Measurements from ENCODE around the gene PCDHGB7. TPM values are rescaled to one million over a fixed set of nuclear protein-coding genes. Genes with fewer than 3 reads are reported as not detected.
"Not testable (repeated sequence)": the region's sequence is repeated elsewhere in the genome, so short reads cannot be mapped to it uniquely, and the experiment has no call there.

The PCDHGB7 gene
- total RNA-seq, 1 donor from 2014 or later, result 10.3 TPM

DNA sequence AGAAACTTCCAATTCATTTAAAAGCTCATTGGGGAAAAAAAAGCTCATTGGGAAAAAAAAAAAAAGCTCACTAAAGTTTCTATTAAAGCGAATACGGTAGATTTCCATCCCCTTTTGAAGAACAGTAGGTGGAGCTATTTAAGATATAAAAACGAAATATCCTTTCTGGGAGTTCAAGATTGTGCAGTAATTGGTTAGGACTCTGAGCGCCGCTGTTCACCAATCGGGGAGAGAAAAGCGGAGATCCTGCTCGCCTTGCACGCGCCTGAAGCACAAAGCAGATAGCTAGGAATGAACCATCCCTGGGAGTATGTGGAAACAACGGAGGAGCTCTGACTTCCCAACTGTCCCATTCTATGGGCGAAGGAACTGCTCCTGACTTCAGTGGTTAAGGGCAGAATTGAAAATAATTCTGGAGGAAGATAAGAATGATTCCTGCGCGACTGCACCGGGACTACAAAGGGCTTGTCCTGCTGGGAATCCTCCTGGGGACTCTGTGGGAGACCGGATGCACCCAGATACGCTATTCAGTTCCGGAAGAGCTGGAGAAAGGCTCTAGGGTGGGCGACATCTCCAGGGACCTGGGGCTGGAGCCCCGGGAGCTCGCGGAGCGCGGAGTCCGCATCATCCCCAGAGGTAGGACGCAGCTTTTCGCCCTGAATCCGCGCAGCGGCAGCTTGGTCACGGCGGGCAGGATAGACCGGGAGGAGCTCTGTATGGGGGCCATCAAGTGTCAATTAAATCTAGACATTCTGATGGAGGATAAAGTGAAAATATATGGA, 13.0 kb downstream of the PCDHGB7 start, which contains the start of gene PCDHGA12:
TSS of gene PCDHGA12 (plus strand) at position 176 of the 782 bp plus-strand sequence. CDS start at position 429, 253 bp downstream.
- DNase-seq, result peak; percentile 31

DNA sequence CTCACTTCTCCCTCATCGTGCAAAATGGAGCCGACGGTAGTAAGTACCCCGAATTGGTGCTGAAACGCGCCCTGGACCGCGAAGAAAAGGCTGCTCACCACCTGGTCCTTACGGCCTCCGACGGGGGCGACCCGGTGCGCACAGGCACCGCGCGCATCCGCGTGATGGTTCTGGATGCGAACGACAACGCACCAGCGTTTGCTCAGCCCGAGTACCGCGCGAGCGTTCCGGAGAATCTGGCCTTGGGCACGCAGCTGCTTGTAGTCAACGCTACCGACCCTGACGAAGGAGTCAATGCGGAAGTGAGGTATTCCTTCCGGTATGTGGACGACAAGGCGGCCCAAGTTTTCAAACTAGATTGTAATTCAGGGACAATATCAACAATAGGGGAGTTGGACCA, 13.8 kb downstream of the PCDHGB7 start:
- DNase-seq, result no peak

DNA sequence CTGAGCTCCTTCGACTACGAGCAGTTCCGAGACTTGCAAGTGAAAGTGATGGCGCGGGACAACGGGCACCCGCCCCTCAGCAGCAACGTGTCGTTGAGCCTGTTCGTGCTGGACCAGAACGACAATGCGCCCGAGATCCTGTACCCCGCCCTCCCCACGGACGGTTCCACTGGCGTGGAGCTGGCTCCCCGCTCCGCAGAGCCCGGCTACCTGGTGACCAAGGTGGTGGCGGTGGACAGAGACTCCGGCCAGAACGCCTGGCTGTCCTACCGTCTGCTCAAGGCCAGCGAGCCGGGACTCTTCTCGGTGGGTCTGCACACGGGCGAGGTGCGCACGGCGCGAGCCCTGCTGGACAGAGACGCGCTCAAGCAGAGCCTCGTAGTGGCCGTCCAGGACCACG, 14.8 kb downstream of the PCDHGB7 start:
- not testable (repeated sequence) for DNase-seq

DNA sequence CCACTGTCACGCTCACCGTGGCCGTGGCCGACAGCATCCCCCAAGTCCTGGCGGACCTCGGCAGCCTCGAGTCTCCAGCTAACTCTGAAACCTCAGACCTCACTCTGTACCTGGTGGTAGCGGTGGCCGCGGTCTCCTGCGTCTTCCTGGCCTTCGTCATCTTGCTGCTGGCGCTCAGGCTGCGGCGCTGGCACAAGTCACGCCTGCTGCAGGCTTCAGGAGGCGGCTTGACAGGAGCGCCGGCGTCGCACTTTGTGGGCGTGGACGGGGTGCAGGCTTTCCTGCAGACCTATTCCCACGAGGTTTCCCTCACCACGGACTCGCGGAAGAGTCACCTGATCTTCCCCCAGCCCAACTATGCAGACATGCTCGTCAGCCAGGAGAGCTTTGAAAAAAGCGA, 15.2 kb downstream of the PCDHGB7 start:
- not testable (repeated sequence) for DNase-seq

DNA sequence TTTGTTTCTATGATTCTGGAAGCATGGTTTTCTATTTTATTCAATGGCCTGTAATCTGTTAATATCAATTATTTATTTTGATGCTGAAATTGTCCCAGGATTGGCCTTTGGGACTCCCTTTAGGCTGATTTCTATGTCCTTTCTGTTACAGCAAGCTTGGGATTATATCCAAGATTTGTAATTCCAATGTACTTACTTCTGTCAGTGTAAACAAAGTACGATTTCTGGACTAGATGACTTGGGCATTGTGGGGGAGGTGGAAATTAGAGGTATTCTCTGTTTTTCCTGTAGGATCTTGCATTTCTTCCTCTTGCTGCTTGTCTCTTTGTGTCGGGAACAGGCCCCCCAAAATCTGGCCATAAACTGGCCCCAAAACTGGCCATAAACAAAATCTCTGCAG, 16.5 kb downstream of the PCDHGB7 start:
- no peak for DNase-seq

DNA sequence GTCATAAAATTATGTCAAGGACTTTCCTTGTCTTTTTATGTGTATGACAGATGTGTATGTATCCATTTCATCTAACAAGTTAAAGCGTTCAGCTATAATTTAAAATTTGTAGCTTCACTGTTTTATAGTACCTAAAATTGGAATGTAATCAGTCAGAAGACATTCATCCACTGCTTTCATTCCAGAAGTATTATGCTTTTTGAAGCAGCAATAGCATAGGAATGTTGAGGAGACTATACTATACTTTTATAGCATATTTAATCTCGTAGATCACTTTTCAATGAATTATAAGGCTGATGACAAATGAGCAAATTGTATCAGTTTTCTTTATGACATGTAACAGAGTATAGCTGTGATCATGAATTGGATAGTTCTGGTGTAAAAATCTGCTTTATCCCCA, 19.7 kb downstream of the PCDHGB7 start:
- no peak for DNase-seq

DNA sequence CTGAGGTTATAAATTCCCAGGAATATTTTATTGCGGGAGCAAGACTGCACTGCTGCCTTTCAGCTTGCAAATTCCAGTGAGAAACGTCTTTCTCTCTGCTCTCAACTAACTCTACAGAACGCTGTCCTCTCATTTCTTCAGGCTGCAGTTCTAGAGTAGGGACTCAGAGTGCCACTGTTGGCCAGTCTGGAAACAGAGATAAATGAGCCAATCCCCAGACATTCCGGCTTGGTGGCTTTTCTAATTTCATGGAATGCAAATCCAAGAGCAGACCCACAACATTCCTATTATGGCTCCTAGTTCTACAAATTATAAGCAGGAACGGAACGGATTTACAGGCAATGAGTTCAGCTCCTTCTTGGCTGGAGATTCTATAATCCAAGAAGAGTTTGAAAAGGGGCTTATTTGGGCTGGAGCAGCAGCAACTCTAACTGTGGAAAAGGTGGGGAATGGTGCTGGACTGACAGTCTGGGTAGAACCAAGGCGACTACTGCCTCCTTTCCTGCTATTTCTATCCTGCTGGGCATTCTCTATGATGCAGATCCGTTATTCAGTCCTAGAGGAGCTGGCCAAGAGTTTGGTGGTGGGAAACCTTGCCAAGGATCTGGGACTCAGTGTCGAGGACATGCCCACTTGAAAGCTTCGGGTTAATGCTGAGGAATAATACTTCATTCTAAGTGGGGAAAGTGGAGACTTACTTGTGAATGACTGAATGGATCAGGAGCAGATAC, 22.1 kb downstream of the PCDHGB7 start:
- no peak for DNase-seq

DNA sequence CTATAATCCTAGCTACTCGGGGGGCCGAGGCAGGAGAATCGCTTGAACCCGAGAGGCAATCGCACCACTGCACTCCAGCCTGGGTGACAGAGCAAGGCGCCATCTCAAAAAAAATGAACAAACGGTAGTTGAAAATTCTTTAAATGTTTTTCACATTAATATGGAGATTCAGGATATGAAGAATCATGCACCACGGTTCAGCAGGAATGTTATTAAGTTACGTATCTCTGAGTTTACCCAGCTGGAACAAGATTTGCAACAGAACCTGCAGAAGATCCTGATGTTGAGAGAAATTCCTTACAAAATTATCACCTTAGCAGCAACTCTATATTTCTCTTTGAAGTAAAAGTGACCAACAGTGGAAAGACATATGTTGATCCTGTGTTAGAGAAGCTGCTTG, 22.9 kb downstream of the PCDHGB7 start:
- no peak for DNase-seq

DNA sequence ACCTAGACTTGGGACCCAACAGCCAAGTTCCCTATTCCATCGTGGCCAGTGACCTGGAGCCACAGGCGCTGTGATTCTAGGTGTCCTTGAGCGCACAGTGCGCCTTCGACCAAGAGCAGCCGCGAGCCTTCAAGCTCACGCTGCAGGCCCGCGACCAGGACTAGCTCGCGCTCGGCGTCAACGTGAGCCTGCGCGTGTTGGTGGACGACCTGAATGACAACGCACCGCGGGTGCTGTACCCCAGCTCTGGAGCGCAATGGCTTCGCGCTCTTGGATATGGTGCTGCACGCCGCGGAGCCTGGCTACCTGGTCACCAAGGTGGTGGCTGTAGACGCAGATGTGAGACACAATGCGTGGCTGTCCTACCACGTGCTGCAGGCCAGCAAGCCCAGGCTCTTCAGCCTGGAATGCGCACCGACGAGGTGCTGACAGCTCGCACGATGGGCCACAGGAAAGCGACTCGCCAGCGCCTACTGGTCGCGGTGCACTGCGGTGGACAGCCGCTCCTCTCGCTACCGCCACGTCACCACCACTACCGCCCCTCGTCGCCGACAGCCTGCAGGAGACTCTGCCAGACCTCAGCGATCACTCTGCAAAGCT, 24.2 kb downstream of the PCDHGB7 start:
- DNase-seq, result no peak

DNA sequence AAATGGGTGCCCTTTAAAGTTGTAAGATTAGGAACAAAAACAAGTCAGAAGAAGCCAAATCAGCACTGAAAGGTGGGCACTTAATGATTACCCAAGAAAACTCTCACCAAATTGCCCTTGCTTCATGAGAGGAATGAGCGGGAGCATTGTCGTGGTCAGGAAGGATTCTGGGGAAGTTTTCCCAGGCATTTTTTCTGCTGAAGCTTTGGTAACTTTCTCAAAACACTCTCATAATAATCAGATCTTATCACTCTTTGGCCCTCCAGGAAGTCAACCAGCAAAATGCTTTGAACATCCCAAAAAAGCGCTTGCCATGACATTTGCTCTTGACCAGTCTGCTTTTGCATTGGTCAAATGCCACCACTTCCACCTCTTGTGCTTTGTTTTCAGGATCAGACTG, 47.9 kb downstream of the PCDHGB7 start:
- DNase-seq, result no peak

Other genes with a start within 250 kb of the PCDHGB7 start
- 3.3 TPM for gene PCDHB7, start 245.0 kb upstream of the PCDHGB7 start, total RNA-seq
- gene PCDHB8, start 239.9 kb upstream of the PCDHGB7 start, total RNA-seq, result 2.3 TPM
- 4.1 TPM for gene PCDHB16, start 235.3 kb upstream of the PCDHGB7 start, total RNA-seq
- gene PCDHB9, start 230.5 kb upstream of the PCDHGB7 start, total RNA-seq, result 1.7 TPM
- gene PCDHB10, start 225.3 kb upstream of the PCDHGB7 start, total RNA-seq, result 6.1 TPM
- 5.9 TPM for gene PCDHB11, start 218.1 kb upstream of the PCDHGB7 start, total RNA-seq
- gene PCDHB12, start 209.0 kb upstream of the PCDHGB7 start, total RNA-seq, result 4.8 TPM
- 4.4 TPM for gene PCDHB13, start 203.8 kb upstream of the PCDHGB7 start, total RNA-seq
- 7.8 TPM for gene PCDHB14, start 194.3 kb upstream of the PCDHGB7 start, total RNA-seq
- 9.9 TPM for gene PCDHB15, start 172.3 kb upstream of the PCDHGB7 start, total RNA-seq
- not detected for gene SLC25A2, start 113.6 kb upstream of the PCDHGB7 start, total RNA-seq
- gene TAF7, start 96.9 kb upstream of the PCDHGB7 start, total RNA-seq, result 93.2 TPM
- gene PCDHGA1, start 87.2 kb upstream of the PCDHGB7 start, total RNA-seq, result 1.8 TPM
- 3.7 TPM for gene PCDHGA2, start 78.9 kb upstream of the PCDHGB7 start, total RNA-seq
- gene PCDHGA3, start 73.8 kb upstream of the PCDHGB7 start, total RNA-seq, result 3.9 TPM
- gene PCDHGB1, start 67.6 kb upstream of the PCDHGB7 start, total RNA-seq, result 3.7 TPM
- gene PCDHGA4, start 62.7 kb upstream of the PCDHGB7 start, total RNA-seq, result 3.9 TPM
- gene PCDHGB2, start 57.7 kb upstream of the PCDHGB7 start, total RNA-seq, result 4.2 TPM
- gene PCDHGA5, start 53.5 kb upstream of the PCDHGB7 start, total RNA-seq, result 6.1 TPM
- gene PCDHGB3, start 47.4 kb upstream of the PCDHGB7 start, total RNA-seq, result 5.7 TPM
- 4.8 TPM for gene PCDHGA6, start 43.8 kb upstream of the PCDHGB7 start, total RNA-seq
- gene PCDHGA7, start 34.9 kb upstream of the PCDHGB7 start, total RNA-seq, result 6.3 TPM
- 5.9 TPM for gene PCDHGB4, start 30.0 kb upstream of the PCDHGB7 start, total RNA-seq
- 3.0 TPM for gene PCDHGA8, start 25.0 kb upstream of the PCDHGB7 start, total RNA-seq
- 11.3 TPM for gene PCDHGB5, start 19.7 kb upstream of the PCDHGB7 start, total RNA-seq
- gene PCDHGA9, start 14.9 kb upstream of the PCDHGB7 start, total RNA-seq, result 12.2 TPM
- gene PCDHGB6, start 9.7 kb upstream of the PCDHGB7 start, total RNA-seq, result 9.3 TPM
- 6.1 TPM for gene PCDHGA10, start 4.7 kb upstream of the PCDHGB7 start, total RNA-seq
- gene PCDHGA11, start 3.4 kb downstream of the PCDHGB7 start, total RNA-seq, result 7.5 TPM
- gene PCDHGA12, start 12.8 kb downstream of the PCDHGB7 start, total RNA-seq, result 5.1 TPM
- 104 TPM for gene PCDHGC3, start 58.3 kb downstream of the PCDHGB7 start, total RNA-seq
- gene PCDHGC4, start 67.4 kb downstream of the PCDHGB7 start, total RNA-seq, result 7.9 TPM
- 3.1 TPM for gene PCDHGC5, start 71.4 kb downstream of the PCDHGB7 start, total RNA-seq
- 33.2 TPM for gene DIAPH1, start 201.3 kb downstream of the PCDHGB7 start, total RNA-seq
- gene HDAC3, start 219.2 kb downstream of the PCDHGB7 start, total RNA-seq, result 33.2 TPM
- gene RELL2, start 219.3 kb downstream of the PCDHGB7 start, total RNA-seq, result 0.82 TPM
- 10.1 TPM for gene FCHSD1, start 233.7 kb downstream of the PCDHGB7 start, total RNA-seq

All from tongue (tissue), 2 donors.